Muscle layer of duodenum (tissue), 2 donors: Measurements from ENCODE around the gene CAB39.

ENCODE experiments used
- H3K27ac ChIP-seq: one replicate; pipeline ENCODE4 v1.7.0; 2013; ENCODE audit warnings: mild to moderate bottlenecking, low read length
- H3K27me3 ChIP-seq: one replicate; pipeline ENCODE4 v1.7.0; 2013; ENCODE audit warnings: low read depth, mild to moderate bottlenecking, control low read depth, low read length
- H3K36me3 ChIP-seq, 2 donors: one replicate each; pipeline ENCODE4 v1.7.0; 2013; ENCODE audit warnings: low read length in 2 of 2, control low read depth in 1 of 2, mild to moderate bottlenecking in 1 of 2; ENCODE audit not compliant: insufficient read depth in 2 of 2, control insufficient read depth in 1 of 2
- H3K4me1 ChIP-seq, 2 donors: one replicate each; pipeline ENCODE4 v1.7.0; 2013; ENCODE audit warnings: low read length in 2 of 2, mild to moderate bottlenecking in 2 of 2, control low read depth in 1 of 2, moderate library complexity in 1 of 2; ENCODE audit not compliant: insufficient read depth in 2 of 2, control insufficient read depth in 1 of 2
- H3K4me3 ChIP-seq, 2 donors: one replicate each; pipeline ENCODE4 v1.7.0; 2013; ENCODE audit warnings: low read length in 2 of 2, low read depth in 1 of 2, mild to moderate bottlenecking in 1 of 2
- H3K9me3 ChIP-seq, 2 donors: one replicate each; pipeline ENCODE4 v1.7.0; 2013; ENCODE audit warnings: low read length in 2 of 2, control low read depth in 1 of 2, mild to moderate bottlenecking in 1 of 2; ENCODE audit not compliant: control insufficient read depth in 1 of 2
- donor health status: healthy.

CAB39 gene

GRCh38 chr2:230823264-230823964, 110.8 kb downstream of the CAB39 start:
- no peaks in the 10 kb centered on the region for H3K9me3 ChIP-seq
- peaks cover 0 to 13% of the 10 kb centered on the region in 2 donors for H3K4me1 ChIP-seq
- peaks cover 6% of the 10 kb centered on the region in 2 donors for H3K36me3 ChIP-seq
- no peak overlapping the region for H3K4me3 ChIP-seq
- H3K27me3 ChIP-seq, result peaks cover 7% of the 10 kb centered on the region
- H3K27ac ChIP-seq, result no peak overlapping the region

GRCh38 chr2:230824406-230824978, 111.8 kb downstream of the CAB39 start:
- Histone ChIP-seq H3K4me3 (peak overlapping the region; percentile 32 to 57), H3K27ac (no peak overlapping the region), H3K36me3 (no peaks in the 10 kb centered on the region), H3K27me3 (peaks cover 7% of the 10 kb centered on the region), H3K9me3 (no peaks in the 10 kb centered on the region), H3K4me1 (peaks cover 0 to 14% of the 10 kb centered on the region in 2 donors)

- peaks cover 7% of the 10 kb centered on the region for H3K27me3 ChIP-seq
- H3K4me1 ChIP-seq, result peaks cover 0 to 14% of the 10 kb centered on the region in 2 donors
- H3K27ac ChIP-seq, result no peak overlapping the region
These were observed 112.7 kb downstream of the CAB39 start for GRCh38 chr2:230825354-230825753.

GRCh38 chr2:230827774-230828271, 115.2 kb downstream of the CAB39 start:
- H3K4me1 ChIP-seq, result peaks cover 0 to 14% of the 10 kb centered on the region in 2 donors
- H3K27ac ChIP-seq, result no peak overlapping the region
- no peaks in the 10 kb centered on the region for H3K9me3 ChIP-seq
- peaks cover 7% of the 10 kb centered on the region for H3K27me3 ChIP-seq
- H3K4me3 ChIP-seq, result peak overlapping the region in 1 of 2 donors; percentile 52
- H3K36me3 ChIP-seq, result no peaks in the 10 kb centered on the region

More at GRCh38 chr2:230825354-230825753, 112.7 kb downstream of the CAB39 start:
- H3K36me3 ChIP-seq, result no peaks in the 10 kb centered on the region
- H3K4me3 ChIP-seq, result no peak overlapping the region
- H3K9me3 ChIP-seq, result no peaks in the 10 kb centered on the region

- peaks cover 7% of the 10 kb centered on the region for H3K27me3 ChIP-seq
- no peak overlapping the region for H3K27ac ChIP-seq
- peaks cover 0 to 14% of the 10 kb centered on the region in 2 donors for H3K4me1 ChIP-seq
- peak overlapping the region in 1 of 2 donors; percentile 52 for H3K4me3 ChIP-seq
- H3K36me3 ChIP-seq, result no peaks in the 10 kb centered on the region
- H3K9me3 ChIP-seq, result no peaks in the 10 kb centered on the region
These were observed 115.8 kb downstream of the CAB39 start for GRCh38 chr2:230828272-230828961.

- H3K27me3 ChIP-seq, result peaks cover 7% of the 10 kb centered on the region
- H3K4me1 ChIP-seq, result peaks cover 0 to 13% of the 10 kb centered on the region in 2 donors
- no peaks in the 10 kb centered on the region for H3K9me3 ChIP-seq
- H3K27ac ChIP-seq, result no peak overlapping the region
- no peaks in the 10 kb centered on the region for H3K36me3 ChIP-seq
- no peak overlapping the region for H3K4me3 ChIP-seq
These were observed 116.7 kb downstream of the CAB39 start for GRCh38 chr2:230829293-230829692.

GRCh38 chr2:230829959-230830358, 117.3 kb downstream of the CAB39 start:
- Histone ChIP-seq H3K27me3 (peaks cover 7% of the 10 kb centered on the region), H3K4me3 (no peak overlapping the region), H3K36me3 (no peaks in the 10 kb centered on the region), H3K27ac (no peak overlapping the region), H3K9me3 (no peaks in the 10 kb centered on the region), H3K4me1 (peaks cover 0 to 8% of the 10 kb centered on the region in 2 donors)

- Histone ChIP-seq H3K36me3 (no peaks in the 10 kb centered on the region), H3K27me3 (peaks cover 7% of the 10 kb centered on the region), H3K4me1 (peaks cover 0 to 8% of the 10 kb centered on the region in 2 donors), H3K27ac (no peak overlapping the region), H3K9me3 (no peaks in the 10 kb centered on the region), H3K4me3 (no peak overlapping the region)
These were observed 117.8 kb downstream of the CAB39 start for GRCh38 chr2:230830428-230830827.

- no peaks in the 10 kb centered on the region for H3K36me3 ChIP-seq
- no peaks in the 10 kb centered on the region for H3K4me1 ChIP-seq
- peaks cover 0 to 4% of the 10 kb centered on the region in 2 donors for H3K9me3 ChIP-seq
- H3K4me3 ChIP-seq, result no peak overlapping the region
- no peak overlapping the region for H3K27ac ChIP-seq
- H3K27me3 ChIP-seq, result no peaks in the 10 kb centered on the region
These were observed 127.7 kb downstream of the CAB39 start for GRCh38 chr2:230840301-230840700.

- Histone ChIP-seq H3K36me3 (no peaks in the 10 kb centered on the region), H3K4me3 (no peak overlapping the region), H3K27me3 (no peaks in the 10 kb centered on the region), H3K27ac (no peak overlapping the region), H3K4me1 (no peaks in the 10 kb centered on the region), H3K9me3 (peaks cover 0 to 4% of the 10 kb centered on the region in 2 donors)
These were observed 129.8 kb downstream of the CAB39 start for GRCh38 chr2:230842473-230842872.

GRCh38 chr2:230843132-230843531, 130.5 kb downstream of the CAB39 start:
- H3K36me3 ChIP-seq, result no peaks in the 10 kb centered on the region
- H3K4me1 ChIP-seq, result peaks cover 0 to 2% of the 10 kb centered on the region in 2 donors
- no peak overlapping the region for H3K27ac ChIP-seq
- peaks cover 0 to 4% of the 10 kb centered on the region in 2 donors for H3K9me3 ChIP-seq
- no peak overlapping the region for H3K4me3 ChIP-seq
- no peaks in the 10 kb centered on the region for H3K27me3 ChIP-seq
